Fibroblast of lung (primary cell): Measurements from ENCODE around the gene BCAN. TPM values are rescaled to one million over a fixed set of nuclear protein-coding genes. Genes with fewer than 3 reads are reported as not detected.
A peak's percentile ranks its signal among the peaks of the same experiment; 100 is the strongest.

Experiments used
- DNase-seq, 2 donors: peaks; one replicate each; pipeline versions ENCODE4 v3.0.0 to v3.0.0-alpha.2; 2010; ENCODE audit warnings: low read depth in 2 of 2
- H2AFZ ChIP-seq: 2 replicates; pipeline ENCODE4 v1.5.1; 2012; ENCODE audit warnings: low read length, control low read depth, inconsistent platforms
- H3K27ac ChIP-seq: 2 replicates; pipeline ENCODE4 v1.5.1; 2011; ENCODE audit warnings: low read length, control low read depth; ENCODE audit not compliant: insufficient read depth
- H3K27me3 ChIP-seq: 2 replicates; pipeline ENCODE4 v1.5.1; 2011; ENCODE audit warnings: mild to moderate bottlenecking, low read length; ENCODE audit not compliant: control insufficient read depth, insufficient read depth
- H3K36me3 ChIP-seq: 2 replicates; pipeline ENCODE4 v1.5.1; 2011; ENCODE audit warnings: low read length; ENCODE audit not compliant: control insufficient read depth, insufficient read depth
- H3K4me1 ChIP-seq: 2 replicates; pipeline ENCODE4 v1.5.1; 2011; ENCODE audit warnings: low read length; ENCODE audit not compliant: control insufficient read depth, insufficient read depth; ENCODE audit errors: extremely low read depth
- H3K4me2 ChIP-seq: 2 replicates; pipeline ENCODE4 v1.5.1; 2011; ENCODE audit warnings: low read length, control low read depth; ENCODE audit not compliant: insufficient read depth; ENCODE audit errors: extremely low read depth
- H3K4me3 ChIP-seq, 4 experiments: fragments of 200-600 bp in 1 of 4; sonication (generic) in 1 of 4; replicated peaks in 1 of 4; 2 replicates each; pipeline ENCODE4 v1.5.1; 2011 to 2016; ENCODE audit warnings: low read length in 4 of 4, low read depth in 3 of 4, mild to moderate bottlenecking in 3 of 4, control low read depth in 2 of 4, inconsistent platforms in 1 of 4, mixed read lengths in 1 of 4; ENCODE audit not compliant: insufficient read depth in 1 of 4; ENCODE audit errors: control extremely low read depth in 1 of 4
- H3K79me2 ChIP-seq: 2 replicates; pipeline ENCODE4 v1.5.1; 2012; ENCODE audit warnings: mild to moderate bottlenecking, low read length, inconsistent platforms; ENCODE audit not compliant: control insufficient read depth, insufficient read depth
- H3K9ac ChIP-seq: 2 replicates; pipeline ENCODE4 v1.5.1; 2011; ENCODE audit warnings: mild to moderate bottlenecking, low read length, control low read depth; ENCODE audit not compliant: insufficient read depth
- H3K9me3 ChIP-seq: 2 replicates; pipeline ENCODE4 v1.5.1; 2012; ENCODE audit warnings: low read depth, low read length; ENCODE audit not compliant: control insufficient read depth, insufficient read depth
- H4K20me1 ChIP-seq: 2 replicates; pipeline ENCODE4 v1.5.1; 2011; ENCODE audit warnings: low read length; ENCODE audit not compliant: control insufficient read depth, insufficient read depth; ENCODE audit errors: extremely low read depth
- EZH2 ChIP-seq: IDR thresholded peaks from 2 replicates; pipeline ENCODE4 v1.5.1; 2012; ENCODE audit warnings: low read length, control low read depth, mild to moderate bottlenecking; ENCODE audit errors: missing control alignments
- polyA plus RNA-seq, 2 donors: library from polyadenylated mRNA; depleted of rRNA in 1 of 2; stranded (reverse) in 1 of 2; unstranded in 1 of 2; fragments of >200 nt; gene quantifications; 2 replicates each; pipeline ENCODE4 v1.2.1, GENCODE V29; 2011 to 2012; ENCODE audit warnings: missing spikeins in 1 of 2
- total RNA-seq: library from RNA; depleted of rRNA; stranded (reverse); fragments of >200 nt; gene quantifications from 2 replicates; pipeline ENCODE4 v1.2.1, GENCODE V29; 2014
- TF ChIP-seq, protein P1 (sequence below), 2 donors: IDR thresholded peaks in 1 of 2; conservative IDR thresholded peaks in 1 of 2; 1 replicate in 1 of 2; 2 replicates in 1 of 2; pipeline ENCODE4 v1.5.1; 2011 to 2012; ENCODE audit warnings: low read length in 2 of 2, control low read depth in 1 of 2, inconsistent platforms in 1 of 2, low read depth in 1 of 2, mild to moderate bottlenecking in 1 of 2

Gene BCAN
- total and polyA plus RNA-seq, 2 donors (not counting 1 experiment from before 2014, with no cell fraction given) = 0.03 TPM; not detected in 1

DNA sequence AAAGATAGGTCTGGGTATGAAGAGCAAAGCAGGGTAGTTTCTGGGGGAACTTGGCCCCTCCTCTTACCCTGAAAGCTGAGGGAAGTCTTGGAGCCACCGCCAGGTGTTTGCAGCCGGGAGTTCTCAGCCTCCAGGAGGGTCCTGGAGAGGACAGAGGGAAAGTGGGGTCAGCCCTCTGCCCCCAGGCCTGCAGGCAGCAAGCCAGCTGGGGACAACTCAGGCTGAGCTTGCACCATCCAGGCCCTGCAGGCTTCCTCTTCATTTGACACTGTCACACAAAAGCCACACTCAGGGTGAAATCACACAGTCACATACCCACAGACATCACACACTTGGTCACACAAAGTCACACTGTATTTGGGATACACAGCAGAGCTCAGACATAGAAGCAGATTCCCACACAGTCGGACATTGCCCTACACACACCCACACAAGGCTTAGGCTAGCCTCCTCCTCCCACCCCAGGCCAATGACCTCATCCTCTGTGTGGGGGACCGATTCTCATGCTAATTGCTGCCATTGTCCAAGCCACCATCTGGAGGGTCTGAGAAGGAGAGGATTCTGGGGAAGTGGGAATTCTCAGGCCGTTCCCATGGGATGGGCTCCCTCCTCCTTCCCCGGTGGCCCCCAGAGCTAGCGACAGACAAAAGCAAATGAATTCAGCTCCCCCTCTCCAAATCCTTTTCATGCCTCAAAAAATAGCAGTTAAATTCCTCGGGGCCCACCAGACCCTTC lies 31.6 kb downstream of the BCAN start:
- Histone ChIP-seq H3K9ac (no peak overlapping the region), H3K27me3 (no peaks in the 10 kb centered on the region), H3K79me2 (peaks cover 38% of the 10 kb centered on the region), H3K9me3 (no peaks in the 10 kb centered on the region), H3K4me2 (peak overlapping the region; percentile 85), H4K20me1 (no peaks in the 10 kb centered on the region), H3K27ac (peak overlapping the region; percentile 36), H3K4me3 (peak overlapping the region in 3 of 4 experiments; percentile 14 to 26 (median 20)), H3K4me1 (peaks cover 24% of the 10 kb centered on the region), H2AFZ (no peak overlapping the region), H3K36me3 (peaks cover 9% of the 10 kb centered on the region)
- TF ChIP-seq EZH2 = no peak
- TF ChIP-seq, protein P1, sequence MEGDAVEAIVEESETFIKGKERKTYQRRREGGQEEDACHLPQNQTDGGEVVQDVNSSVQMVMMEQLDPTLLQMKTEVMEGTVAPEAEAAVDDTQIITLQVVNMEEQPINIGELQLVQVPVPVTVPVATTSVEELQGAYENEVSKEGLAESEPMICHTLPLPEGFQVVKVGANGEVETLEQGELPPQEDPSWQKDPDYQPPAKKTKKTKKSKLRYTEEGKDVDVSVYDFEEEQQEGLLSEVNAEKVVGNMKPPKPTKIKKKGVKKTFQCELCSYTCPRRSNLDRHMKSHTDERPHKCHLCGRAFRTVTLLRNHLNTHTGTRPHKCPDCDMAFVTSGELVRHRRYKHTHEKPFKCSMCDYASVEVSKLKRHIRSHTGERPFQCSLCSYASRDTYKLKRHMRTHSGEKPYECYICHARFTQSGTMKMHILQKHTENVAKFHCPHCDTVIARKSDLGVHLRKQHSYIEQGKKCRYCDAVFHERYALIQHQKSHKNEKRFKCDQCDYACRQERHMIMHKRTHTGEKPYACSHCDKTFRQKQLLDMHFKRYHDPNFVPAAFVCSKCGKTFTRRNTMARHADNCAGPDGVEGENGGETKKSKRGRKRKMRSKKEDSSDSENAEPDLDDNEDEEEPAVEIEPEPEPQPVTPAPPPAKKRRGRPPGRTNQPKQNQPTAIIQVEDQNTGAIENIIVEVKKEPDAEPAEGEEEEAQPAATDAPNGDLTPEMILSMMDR (conservative IDR thresholded peaks at IDR 0.05 in 1 of 2, IDR thresholded peaks at IDR 0.05 in 1 of 2; ENCODE audit: low read depth in 1 of 2, low read length in 2 of 2) = no peak
- peak in 1 of 2 donors; percentile 50 for DNase-seq

DNA sequence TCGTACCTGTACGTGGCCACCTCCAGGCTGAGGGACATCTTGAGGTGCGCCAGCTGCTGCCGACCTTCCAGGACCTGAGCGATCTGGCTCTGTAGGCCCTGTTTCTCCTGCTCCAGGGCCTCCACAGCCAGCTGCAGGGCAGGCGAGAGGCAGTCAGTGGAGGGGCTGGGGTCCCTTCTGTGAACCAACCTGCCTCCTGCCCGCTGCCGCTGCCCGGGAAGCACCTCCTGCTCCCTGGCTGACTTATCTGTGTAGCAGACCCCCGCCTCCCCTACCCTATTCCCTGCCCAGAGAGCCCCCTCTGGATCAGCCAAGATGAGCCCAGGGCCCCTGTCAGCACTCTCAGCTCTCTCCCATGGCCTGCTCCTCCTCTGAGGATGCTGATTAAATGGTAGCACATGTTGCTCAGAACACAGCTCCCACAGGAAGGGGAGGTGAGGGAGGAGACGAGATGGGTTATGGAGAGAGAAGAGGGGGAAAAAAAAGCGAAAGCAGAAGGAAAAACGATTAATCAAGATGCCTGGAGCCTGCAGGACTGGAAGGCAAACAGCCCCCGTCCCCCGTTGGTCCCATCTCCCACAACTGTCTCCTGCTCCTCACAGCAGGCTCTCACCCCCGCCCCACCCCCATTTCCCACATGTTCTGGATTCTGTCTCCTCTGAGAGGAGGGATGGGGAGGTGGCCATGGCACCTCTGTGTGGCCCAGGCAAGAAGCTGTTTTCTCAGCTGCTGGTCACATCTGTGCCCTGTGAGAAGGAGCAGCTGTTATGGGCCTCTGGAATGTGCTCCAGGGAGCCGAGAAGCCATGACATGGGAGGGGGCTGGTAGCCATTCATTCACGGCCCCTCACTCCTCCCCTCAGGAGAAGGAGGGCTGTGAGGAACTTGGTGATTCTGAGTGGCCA lies 33.5 kb downstream of the BCAN start:
- Histone ChIP-seq H3K79me2 (peaks cover 38% of the 10 kb centered on the region), H3K4me2 (peak overlapping the region; percentile 85), H2AFZ (no peak overlapping the region), H3K4me1 (peaks cover 21% of the 10 kb centered on the region), H4K20me1 (no peaks in the 10 kb centered on the region), H3K9me3 (no peaks in the 10 kb centered on the region), H3K36me3 (peaks cover 9% of the 10 kb centered on the region), H3K9ac (peak overlapping the region; percentile 64), H3K27me3 (no peaks in the 10 kb centered on the region), H3K4me3 (peak overlapping the region; percentile 61 to 74 (median 71)), H3K27ac (peak overlapping the region; percentile 58)
- TF ChIP-seq, protein P1 (conservative IDR thresholded peaks at IDR 0.05 in 1 of 2, IDR thresholded peaks at IDR 0.05 in 1 of 2; ENCODE audit: low read depth in 1 of 2, low read length in 2 of 2) = no peak
- no peak for TF ChIP-seq EZH2
- DNase-seq = peak in 1 of 2 donors; percentile 42
